Duodenal mucosa (tissue), 2 donors: ENCODE data around the gene ISOC2.
"Not testable (repeated sequence)": the region's sequence is repeated elsewhere in the genome, so short reads cannot be mapped to it uniquely, and the experiment has no call there.

ENCODE experiments used
- H3K27ac ChIP-seq: one replicate; pipeline ENCODE4 v1.7.0; 2013; ENCODE audit warnings: low read depth, low read length
- H3K27me3 ChIP-seq, 2 donors: one replicate each; pipeline ENCODE4 v1.7.0; 2013; ENCODE audit warnings: low read length in 2 of 2, control low read depth in 1 of 2; ENCODE audit not compliant: insufficient read depth in 2 of 2, control insufficient read depth in 1 of 2
- H3K36me3 ChIP-seq, 2 donors: one replicate each; pipeline ENCODE4 v1.7.0; 2013; ENCODE audit warnings: low read length in 2 of 2, control low read depth in 1 of 2; ENCODE audit not compliant: insufficient read depth in 2 of 2, control insufficient read depth in 1 of 2
- H3K4me1 ChIP-seq, 2 donors: one replicate each; pipeline ENCODE4 v1.7.0; 2013; ENCODE audit warnings: low read length in 2 of 2, control low read depth in 1 of 2; ENCODE audit not compliant: insufficient read depth in 2 of 2, control insufficient read depth in 1 of 2
- H3K4me3 ChIP-seq, 2 donors: one replicate each; pipeline ENCODE4 v1.7.0; 2013; ENCODE audit warnings: low read length in 2 of 2, low read depth in 1 of 2
- H3K9ac ChIP-seq, 2 donors: one replicate each; pipeline ENCODE4 v1.7.0; 2013; ENCODE audit warnings: low read length in 2 of 2, low read depth in 1 of 2
- H3K9me3 ChIP-seq, 2 donors: one replicate each; pipeline ENCODE4 v1.7.0; 2013; ENCODE audit warnings: low read length in 2 of 2, control low read depth in 1 of 2; ENCODE audit not compliant: control insufficient read depth in 1 of 2

ISOC2 gene

GRCh38 chr19:55497763-55498162, 36.3 kb upstream of the ISOC2 start:
- Histone ChIP-seq H3K27ac (no peak overlapping the region), H3K27me3 (peaks cover 0 to 11% of the 10 kb centered on the region in 2 donors), H3K9me3 (no peaks in the 10 kb centered on the region), H3K4me3 (no peak overlapping the region), H3K36me3 (no peaks in the 10 kb centered on the region), H3K4me1 (no peaks in the 10 kb centered on the region), H3K9ac (no peak overlapping the region)

- H3K4me3 ChIP-seq, H3K36me3 ChIP-seq: not testable (repeated sequence)
Measured at GRCh38 chr19:55496820-55497219, 35.4 kb upstream of the ISOC2 start.

GRCh38 chr19:55495646-55496349, 34.4 kb upstream of the ISOC2 start:
- no peaks in the 10 kb centered on the region for H3K9me3 ChIP-seq
- no peak overlapping the region for H3K9ac ChIP-seq
- no peaks in the 10 kb centered on the region for H3K36me3 ChIP-seq
- no peak overlapping the region for H3K27ac ChIP-seq
- peaks cover 0 to 21% of the 10 kb centered on the region in 2 donors for H3K27me3 ChIP-seq
- no peak overlapping the region for H3K4me3 ChIP-seq
- H3K4me1 ChIP-seq: peaks cover 0 to 3% of the 10 kb centered on the region in 2 donors

More at GRCh38 chr19:55496820-55497219, 35.4 kb upstream of the ISOC2 start:
- H3K27me3 ChIP-seq: peaks cover 0 to 17% of the 10 kb centered on the region in 2 donors
- not testable (repeated sequence) for H3K9ac ChIP-seq, H3K27ac ChIP-seq, H3K4me1 ChIP-seq, H3K9me3 ChIP-seq

GRCh38 chr19:55494172-55494761, 32.8 kb upstream of the ISOC2 start:
- no peak overlapping the region for H3K9ac ChIP-seq
- H3K4me1 ChIP-seq: peaks cover 0 to 3% of the 10 kb centered on the region in 2 donors

GRCh38 chr19:55493645-55494171, 32.3 kb upstream of the ISOC2 start:
- H3K4me1 ChIP-seq: peaks cover 0 to 3% of the 10 kb centered on the region in 2 donors
- H3K27ac ChIP-seq: no peak overlapping the region
- H3K9me3 ChIP-seq: no peaks in the 10 kb centered on the region
- H3K27me3 ChIP-seq: peaks cover 0 to 21% of the 10 kb centered on the region in 2 donors
- no peak overlapping the region for H3K9ac ChIP-seq
- no peaks in the 10 kb centered on the region for H3K36me3 ChIP-seq
- no peak overlapping the region for H3K4me3 ChIP-seq

More at GRCh38 chr19:55494172-55494761, 32.8 kb upstream of the ISOC2 start:
- no peaks in the 10 kb centered on the region for H3K36me3 ChIP-seq
- H3K27me3 ChIP-seq: peaks cover 0 to 21% of the 10 kb centered on the region in 2 donors
- H3K27ac ChIP-seq: peak overlapping the region; percentile 3
- H3K9me3 ChIP-seq: no peaks in the 10 kb centered on the region
- H3K4me3 ChIP-seq: no peak overlapping the region

GRCh38 chr19:55493052-55493644, 31.7 kb upstream of the ISOC2 start:
- no peak overlapping the region for H3K4me3 ChIP-seq
- peaks cover 0 to 3% of the 10 kb centered on the region in 2 donors for H3K4me1 ChIP-seq
- H3K27me3 ChIP-seq: peaks cover 0 to 21% of the 10 kb centered on the region in 2 donors
- no peak overlapping the region for H3K27ac ChIP-seq
- H3K9ac ChIP-seq: no peak overlapping the region
- H3K9me3 ChIP-seq: no peaks in the 10 kb centered on the region
- H3K36me3 ChIP-seq: no peaks in the 10 kb centered on the region

GRCh38 chr19:55492362-55492944, 31.0 kb upstream of the ISOC2 start:
- no peak overlapping the region for H3K9ac ChIP-seq
- no peak overlapping the region for H3K4me3 ChIP-seq
- peaks cover 4 to 21% of the 10 kb centered on the region in 2 donors for H3K27me3 ChIP-seq
- no peak overlapping the region for H3K27ac ChIP-seq
- peaks cover 0 to 3% of the 10 kb centered on the region in 2 donors for H3K4me1 ChIP-seq
- H3K36me3 ChIP-seq: no peaks in the 10 kb centered on the region
- H3K9me3 ChIP-seq: no peaks in the 10 kb centered on the region

- Histone ChIP-seq H3K36me3 (no peaks in the 10 kb centered on the region), H3K9me3 (no peaks in the 10 kb centered on the region), H3K27me3 (peaks cover 6 to 28% of the 10 kb centered on the region in 2 donors), H3K9ac (no peak overlapping the region), H3K27ac (no peak overlapping the region), H3K4me3 (no peak overlapping the region), H3K4me1 (peaks cover 0 to 3% of the 10 kb centered on the region in 2 donors)
Measured at GRCh38 chr19:55491546-55492360, 30.3 kb upstream of the ISOC2 start.

GRCh38 chr19:55490478-55491432, 29.3 kb upstream of the ISOC2 start:
- Histone ChIP-seq H3K27me3 (peaks cover 6 to 35% of the 10 kb centered on the region in 2 donors), H3K27ac (no peak overlapping the region), H3K36me3 (no peaks in the 10 kb centered on the region), H3K9ac (no peak overlapping the region), H3K9me3 (no peaks in the 10 kb centered on the region), H3K4me3 (no peak overlapping the region), H3K4me1 (peaks cover 3 to 4% of the 10 kb centered on the region in 2 donors)
